ENCODE data around the gene PGLYRP3. TPM values are rescaled to one million over a fixed set of nuclear protein-coding genes. Genes with fewer than 3 reads are reported as not detected.

Gene PGLYRP3
- total and polyA plus RNA-seq, 9 of the 15 experiments (the other 6 are each of a cell fraction or from before 2014, with no cell fraction given) = not detected

DNA sequence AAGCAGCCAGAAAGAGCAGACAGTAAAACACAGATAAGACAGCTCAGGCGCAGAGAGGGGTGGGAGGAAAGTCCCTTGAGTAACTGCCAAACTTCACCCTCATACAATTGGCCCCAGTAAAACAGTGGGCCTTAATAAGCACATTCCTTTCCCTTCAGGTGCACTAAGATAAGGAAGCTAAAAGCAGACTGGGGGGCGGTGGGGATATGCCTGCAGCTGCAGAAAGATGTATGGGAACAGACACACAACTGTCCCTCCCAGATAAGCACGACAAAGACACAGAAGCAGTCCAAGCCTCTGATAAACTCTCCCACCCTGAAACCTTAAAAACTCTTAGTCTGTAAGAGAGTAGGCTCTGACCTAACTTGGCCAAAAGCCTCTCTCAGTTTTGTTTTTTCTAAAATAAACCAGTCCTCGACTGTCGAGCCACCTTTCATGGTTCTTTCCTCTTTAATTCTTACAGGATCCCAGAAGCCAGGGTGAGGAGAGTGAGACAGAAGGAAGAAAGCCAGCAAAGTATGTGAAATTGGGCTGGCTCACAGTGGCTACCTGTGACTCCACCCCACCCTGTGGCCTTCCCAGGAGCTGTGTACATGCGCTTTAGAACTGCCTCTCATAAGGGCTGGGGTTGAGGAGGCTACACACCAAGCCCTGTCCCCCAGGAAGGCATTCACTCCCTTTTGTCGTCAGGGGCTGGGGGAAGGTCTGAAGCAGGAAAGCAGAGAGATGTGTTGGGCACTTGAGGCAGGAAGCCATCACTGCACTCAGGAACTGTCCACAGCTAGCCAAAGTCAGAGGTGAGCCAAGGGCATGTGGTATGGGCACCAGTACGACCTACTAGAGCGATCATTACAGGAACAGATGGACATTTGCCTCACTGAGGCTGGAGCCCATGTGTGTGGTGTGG lies 31.3 kb upstream of the PGLYRP3 start (continued):
- TF ChIP-seq HLTF (IDR thresholded peaks at IDR 0.05) = peak; percentile 99
- peak; percentile 57; the same call in 1 of the 2 replicates for TF ChIP-seq ZBTB7A (IDR thresholded peaks at IDR 0.05; ENCODE audit: borderline replicate concordance, control insufficient read depth, low read depth, low read length)
- peak; percentile 73 for TF ChIP-seq MYC (IDR thresholded peaks at IDR 0.05; ENCODE audit: low read depth, low read length)
- no peak for TF ChIP-seq MYC (CRISPR knock-in tag; IDR thresholded peaks at IDR 0.05; ENCODE audit: borderline replicate concordance, low read depth)
- TF ChIP-seq ZNF124 (CRISPR knock-in tag; IDR thresholded peaks at IDR 0.05) = no peak
- no peak for TF ChIP-seq THRAP3 (IDR thresholded peaks at IDR 0.05; ENCODE audit: borderline replicate concordance)
- no peak for TF ChIP-seq NFYB (IDR thresholded peaks at IDR 0.05; ENCODE audit: extremely low read depth, insufficient read length)
- TF ChIP-seq, protein P1, sequence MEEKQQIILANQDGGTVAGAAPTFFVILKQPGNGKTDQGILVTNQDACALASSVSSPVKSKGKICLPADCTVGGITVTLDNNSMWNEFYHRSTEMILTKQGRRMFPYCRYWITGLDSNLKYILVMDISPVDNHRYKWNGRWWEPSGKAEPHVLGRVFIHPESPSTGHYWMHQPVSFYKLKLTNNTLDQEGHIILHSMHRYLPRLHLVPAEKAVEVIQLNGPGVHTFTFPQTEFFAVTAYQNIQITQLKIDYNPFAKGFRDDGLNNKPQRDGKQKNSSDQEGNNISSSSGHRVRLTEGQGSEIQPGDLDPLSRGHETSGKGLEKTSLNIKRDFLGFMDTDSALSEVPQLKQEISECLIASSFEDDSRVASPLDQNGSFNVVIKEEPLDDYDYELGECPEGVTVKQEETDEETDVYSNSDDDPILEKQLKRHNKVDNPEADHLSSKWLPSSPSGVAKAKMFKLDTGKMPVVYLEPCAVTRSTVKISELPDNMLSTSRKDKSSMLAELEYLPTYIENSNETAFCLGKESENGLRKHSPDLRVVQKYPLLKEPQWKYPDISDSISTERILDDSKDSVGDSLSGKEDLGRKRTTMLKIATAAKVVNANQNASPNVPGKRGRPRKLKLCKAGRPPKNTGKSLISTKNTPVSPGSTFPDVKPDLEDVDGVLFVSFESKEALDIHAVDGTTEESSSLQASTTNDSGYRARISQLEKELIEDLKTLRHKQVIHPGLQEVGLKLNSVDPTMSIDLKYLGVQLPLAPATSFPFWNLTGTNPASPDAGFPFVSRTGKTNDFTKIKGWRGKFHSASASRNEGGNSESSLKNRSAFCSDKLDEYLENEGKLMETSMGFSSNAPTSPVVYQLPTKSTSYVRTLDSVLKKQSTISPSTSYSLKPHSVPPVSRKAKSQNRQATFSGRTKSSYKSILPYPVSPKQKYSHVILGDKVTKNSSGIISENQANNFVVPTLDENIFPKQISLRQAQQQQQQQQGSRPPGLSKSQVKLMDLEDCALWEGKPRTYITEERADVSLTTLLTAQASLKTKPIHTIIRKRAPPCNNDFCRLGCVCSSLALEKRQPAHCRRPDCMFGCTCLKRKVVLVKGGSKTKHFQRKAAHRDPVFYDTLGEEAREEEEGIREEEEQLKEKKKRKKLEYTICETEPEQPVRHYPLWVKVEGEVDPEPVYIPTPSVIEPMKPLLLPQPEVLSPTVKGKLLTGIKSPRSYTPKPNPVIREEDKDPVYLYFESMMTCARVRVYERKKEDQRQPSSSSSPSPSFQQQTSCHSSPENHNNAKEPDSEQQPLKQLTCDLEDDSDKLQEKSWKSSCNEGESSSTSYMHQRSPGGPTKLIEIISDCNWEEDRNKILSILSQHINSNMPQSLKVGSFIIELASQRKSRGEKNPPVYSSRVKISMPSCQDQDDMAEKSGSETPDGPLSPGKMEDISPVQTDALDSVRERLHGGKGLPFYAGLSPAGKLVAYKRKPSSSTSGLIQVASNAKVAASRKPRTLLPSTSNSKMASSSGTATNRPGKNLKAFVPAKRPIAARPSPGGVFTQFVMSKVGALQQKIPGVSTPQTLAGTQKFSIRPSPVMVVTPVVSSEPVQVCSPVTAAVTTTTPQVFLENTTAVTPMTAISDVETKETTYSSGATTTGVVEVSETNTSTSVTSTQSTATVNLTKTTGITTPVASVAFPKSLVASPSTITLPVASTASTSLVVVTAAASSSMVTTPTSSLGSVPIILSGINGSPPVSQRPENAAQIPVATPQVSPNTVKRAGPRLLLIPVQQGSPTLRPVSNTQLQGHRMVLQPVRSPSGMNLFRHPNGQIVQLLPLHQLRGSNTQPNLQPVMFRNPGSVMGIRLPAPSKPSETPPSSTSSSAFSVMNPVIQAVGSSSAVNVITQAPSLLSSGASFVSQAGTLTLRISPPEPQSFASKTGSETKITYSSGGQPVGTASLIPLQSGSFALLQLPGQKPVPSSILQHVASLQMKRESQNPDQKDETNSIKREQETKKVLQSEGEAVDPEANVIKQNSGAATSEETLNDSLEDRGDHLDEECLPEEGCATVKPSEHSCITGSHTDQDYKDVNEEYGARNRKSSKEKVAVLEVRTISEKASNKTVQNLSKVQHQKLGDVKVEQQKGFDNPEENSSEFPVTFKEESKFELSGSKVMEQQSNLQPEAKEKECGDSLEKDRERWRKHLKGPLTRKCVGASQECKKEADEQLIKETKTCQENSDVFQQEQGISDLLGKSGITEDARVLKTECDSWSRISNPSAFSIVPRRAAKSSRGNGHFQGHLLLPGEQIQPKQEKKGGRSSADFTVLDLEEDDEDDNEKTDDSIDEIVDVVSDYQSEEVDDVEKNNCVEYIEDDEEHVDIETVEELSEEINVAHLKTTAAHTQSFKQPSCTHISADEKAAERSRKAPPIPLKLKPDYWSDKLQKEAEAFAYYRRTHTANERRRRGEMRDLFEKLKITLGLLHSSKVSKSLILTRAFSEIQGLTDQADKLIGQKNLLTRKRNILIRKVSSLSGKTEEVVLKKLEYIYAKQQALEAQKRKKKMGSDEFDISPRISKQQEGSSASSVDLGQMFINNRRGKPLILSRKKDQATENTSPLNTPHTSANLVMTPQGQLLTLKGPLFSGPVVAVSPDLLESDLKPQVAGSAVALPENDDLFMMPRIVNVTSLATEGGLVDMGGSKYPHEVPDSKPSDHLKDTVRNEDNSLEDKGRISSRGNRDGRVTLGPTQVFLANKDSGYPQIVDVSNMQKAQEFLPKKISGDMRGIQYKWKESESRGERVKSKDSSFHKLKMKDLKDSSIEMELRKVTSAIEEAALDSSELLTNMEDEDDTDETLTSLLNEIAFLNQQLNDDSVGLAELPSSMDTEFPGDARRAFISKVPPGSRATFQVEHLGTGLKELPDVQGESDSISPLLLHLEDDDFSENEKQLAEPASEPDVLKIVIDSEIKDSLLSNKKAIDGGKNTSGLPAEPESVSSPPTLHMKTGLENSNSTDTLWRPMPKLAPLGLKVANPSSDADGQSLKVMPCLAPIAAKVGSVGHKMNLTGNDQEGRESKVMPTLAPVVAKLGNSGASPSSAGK (IDR thresholded peaks at IDR 0.05) = no peak
- TF ChIP-seq, protein P2, sequence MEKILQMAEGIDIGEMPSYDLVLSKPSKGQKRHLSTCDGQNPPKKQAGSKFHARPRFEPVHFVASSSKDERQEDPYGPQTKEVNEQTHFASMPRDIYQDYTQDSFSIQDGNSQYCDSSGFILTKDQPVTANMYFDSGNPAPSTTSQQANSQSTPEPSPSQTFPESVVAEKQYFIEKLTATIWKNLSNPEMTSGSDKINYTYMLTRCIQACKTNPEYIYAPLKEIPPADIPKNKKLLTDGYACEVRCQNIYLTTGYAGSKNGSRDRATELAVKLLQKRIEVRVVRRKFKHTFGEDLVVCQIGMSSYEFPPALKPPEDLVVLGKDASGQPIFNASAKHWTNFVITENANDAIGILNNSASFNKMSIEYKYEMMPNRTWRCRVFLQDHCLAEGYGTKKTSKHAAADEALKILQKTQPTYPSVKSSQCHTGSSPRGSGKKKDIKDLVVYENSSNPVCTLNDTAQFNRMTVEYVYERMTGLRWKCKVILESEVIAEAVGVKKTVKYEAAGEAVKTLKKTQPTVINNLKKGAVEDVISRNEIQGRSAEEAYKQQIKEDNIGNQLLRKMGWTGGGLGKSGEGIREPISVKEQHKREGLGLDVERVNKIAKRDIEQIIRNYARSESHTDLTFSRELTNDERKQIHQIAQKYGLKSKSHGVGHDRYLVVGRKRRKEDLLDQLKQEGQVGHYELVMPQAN (IDR thresholded peaks at IDR 0.05; ENCODE audit: borderline replicate concordance) = no peak; the same call in 1 of the 2 replicates
- TF ChIP-seq TAF1 (IDR thresholded peaks at IDR 0.05; ENCODE audit: control insufficient read depth, extremely low read depth, insufficient read depth, low read length, severe bottlenecking) = no peak

Measured in K562 (cell line).